ENCODE measurements around the gene ZNF256. TPM values are rescaled to one million over a fixed set of nuclear protein-coding genes. Genes with fewer than 3 reads are reported as not detected.

Gene ZNF256
- polyA plus RNA-seq (ENCODE audit: low read depth in 6 of 6): 10 to 100 TPM in 5 of 6 donors, 1 to 10 TPM in 1; 9.1 to 20.6 (median 13.9) TPM

DNA sequence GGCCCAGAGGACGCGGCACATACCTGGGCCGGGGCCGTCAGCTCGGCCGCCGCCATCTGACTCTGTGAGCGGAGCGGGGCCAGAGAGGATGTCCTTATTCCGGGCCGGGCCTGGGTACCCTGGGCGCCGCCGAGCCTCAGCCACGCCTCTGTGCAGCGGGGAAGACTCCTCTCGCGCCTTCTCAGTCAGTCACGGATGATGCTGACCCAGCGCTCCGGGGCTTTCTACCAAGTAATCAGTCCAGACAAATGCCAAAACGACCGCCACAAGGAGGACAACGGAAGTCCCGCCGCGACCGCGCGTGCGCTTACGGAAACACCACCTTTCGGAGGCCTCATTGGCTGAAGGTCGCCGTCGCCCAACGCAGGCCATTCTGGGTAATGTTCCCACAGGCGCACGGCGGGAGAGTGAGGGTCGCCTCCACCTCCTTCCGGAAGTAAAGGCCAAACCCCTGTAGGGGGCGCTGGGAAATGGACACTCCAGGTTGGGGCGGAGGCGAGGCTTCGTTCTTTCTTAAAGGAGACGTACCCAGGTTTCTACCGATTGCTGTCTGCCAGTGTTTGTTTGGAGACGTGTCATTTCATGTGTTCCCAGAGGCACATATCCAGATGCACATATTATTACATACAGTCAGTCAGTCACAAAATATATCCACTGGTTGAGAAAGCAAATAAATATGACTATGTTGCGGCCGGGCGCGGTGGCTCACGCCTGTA is at the start of gene ZNF256:
ZNF256 (minus strand) TSS at position 288 of the 716 bp plus-strand sequence; CDS start at position 56, 232 bp downstream.
- peak; percentile 94 for DNase-seq
- Mint-ChIP-seq H3K9me3 (peaks cover 3 to 38% (median 15%) of the 10 kb centered on the region in 7 donors), H3K4me3 (peak within 1 kb of the TSS; percentile 85 to 99 (median 98)), H3K4me1 (peaks cover 27 to 46% (median 44%) of the 10 kb centered on the region in 3 donors), H3K27ac (peak within 1 kb of the TSS; percentile 89 to 98 (median 95)), H3K27me3 (peaks cover 0 to 7% (median 6%) of the 10 kb centered on the region in 3 donors), H3K36me3 (peaks cover 12 to 20% of the 10 kb centered on the region in 2 donors)
- ATAC-seq (ENCODE audit: low read depth in 2 of 2): peak; percentile 94 to 96

DNA sequence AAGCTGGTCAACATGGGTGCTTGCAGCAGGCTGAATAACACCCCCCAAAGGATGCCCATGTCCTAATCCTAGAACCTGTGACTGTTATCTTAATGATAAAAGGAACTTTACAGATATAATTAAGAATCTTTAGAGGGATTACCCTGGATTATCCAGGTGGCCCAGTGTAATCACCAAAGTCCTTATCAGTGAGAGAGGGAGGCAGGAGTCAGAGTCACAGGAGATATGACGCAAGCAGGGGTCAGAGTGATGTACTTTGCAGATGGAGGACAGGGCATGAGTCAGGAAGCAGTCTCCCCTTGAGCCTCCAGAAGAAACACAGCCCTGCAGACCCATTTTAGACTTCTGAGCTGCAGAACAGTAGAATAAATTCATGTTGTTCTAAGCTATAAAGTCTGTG is 45.3 kb upstream of the ZNF256 start:
- Mint-ChIP-seq H3K27me3 (no peaks in the 10 kb centered on the region), H3K36me3 (peaks cover 52 to 73% of the 10 kb centered on the region in 2 donors), H3K9me3 (peaks cover 13 to 56% (median 41%) of the 10 kb centered on the region in 7 donors), H3K4me1 (peaks cover 5 to 8% (median 8%) of the 10 kb centered on the region in 3 donors), H3K27ac (no peak overlapping the region), H3K4me3 (no peak overlapping the region)
- DNase-seq (no peak), ATAC-seq (ENCODE audit: low read depth in 2 of 2) (no peak)

DNA sequence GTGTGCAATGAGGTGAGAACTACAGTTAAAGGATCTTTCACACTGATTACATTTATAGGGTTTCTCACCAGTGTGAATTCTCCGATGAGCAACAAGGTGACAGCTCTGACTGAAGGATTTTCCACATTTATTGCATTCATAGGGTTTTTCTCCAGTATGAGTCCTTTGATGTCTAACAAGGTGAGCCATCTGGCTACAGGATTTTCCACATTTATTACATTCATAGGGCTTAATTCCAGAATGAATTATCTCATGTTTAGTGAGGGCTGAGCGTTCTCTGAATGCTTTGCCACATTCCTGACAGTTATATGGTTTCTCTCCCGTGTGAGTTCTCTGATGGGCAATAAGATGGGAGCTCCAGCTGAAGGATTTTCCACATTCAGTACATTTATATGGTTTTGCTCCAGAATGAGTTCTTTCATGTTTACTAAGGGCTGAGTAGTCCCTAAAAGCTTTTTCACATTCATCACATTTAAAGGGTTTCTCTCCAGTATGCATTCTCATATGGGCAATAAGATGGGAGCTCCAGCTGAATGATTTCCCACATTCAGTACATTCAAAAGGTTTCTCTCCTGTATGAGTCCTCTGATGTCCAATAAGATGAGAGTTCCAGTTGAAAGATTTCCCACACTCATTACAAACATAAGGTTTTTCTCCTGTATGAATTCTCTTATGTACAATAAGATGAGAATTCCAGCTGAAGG is 31.2 kb upstream of the ZNF256 start:
- Mint-ChIP-seq H3K4me1 (peaks cover 0 to 4% (median 4%) of the 10 kb centered on the region in 3 donors), H3K27ac (no peak overlapping the region), H3K4me3 (no peak overlapping the region), H3K36me3 (peaks cover 83 to 91% of the 10 kb centered on the region in 2 donors), H3K9me3 (peaks cover 27 to 100% (median 96%) of the 10 kb centered on the region in 7 donors), H3K27me3 (no peaks in the 10 kb centered on the region)
- ATAC-seq (ENCODE audit: low read depth in 2 of 2): no peak
- no peak for DNase-seq

DNA sequence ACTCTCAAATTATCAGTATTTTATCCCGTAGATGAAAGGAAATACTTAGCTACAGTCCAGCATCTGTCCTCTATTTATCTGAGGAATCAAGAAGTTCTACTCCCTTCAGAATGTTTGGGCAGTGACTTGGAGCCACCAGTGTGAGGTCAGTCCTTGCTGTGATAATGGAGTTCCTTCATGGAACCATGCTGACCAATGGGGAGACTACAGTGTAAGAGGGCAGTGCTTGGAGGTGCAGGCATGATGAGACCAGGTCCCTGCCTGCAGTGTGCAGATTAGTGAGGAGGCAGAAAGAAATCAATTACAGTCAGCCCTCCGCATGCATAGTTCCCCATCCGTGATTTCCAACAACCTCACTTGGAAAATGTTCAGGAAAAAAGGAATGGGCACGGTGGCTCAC is 26.9 kb upstream of the ZNF256 start, which contains the start of gene C19orf18:
C19orf18 (minus strand) TSS at position 101 of the 400 bp plus-strand sequence. CDS start 102 bp downstream, outside the sequence.
- DNase-seq (no peak), ATAC-seq (ENCODE audit: low read depth in 2 of 2) (no peak)
- H3K4me1 Mint-ChIP-seq: peaks cover 0 to 4% (median 4%) of the 10 kb centered on the region in 3 donors
- no peak within 1 kb of the TSS for H3K27ac Mint-ChIP-seq
- no peaks in the 10 kb centered on the region for H3K27me3 Mint-ChIP-seq
- peak within 1 kb of the TSS in 1 of 8 donors; percentile 81 for H3K4me3 Mint-ChIP-seq
- H3K36me3 Mint-ChIP-seq: peaks cover 51 to 63% of the 10 kb centered on the region in 2 donors
- peaks cover 19 to 98% (median 88%) of the 10 kb centered on the region in 7 donors for H3K9me3 Mint-ChIP-seq

DNA sequence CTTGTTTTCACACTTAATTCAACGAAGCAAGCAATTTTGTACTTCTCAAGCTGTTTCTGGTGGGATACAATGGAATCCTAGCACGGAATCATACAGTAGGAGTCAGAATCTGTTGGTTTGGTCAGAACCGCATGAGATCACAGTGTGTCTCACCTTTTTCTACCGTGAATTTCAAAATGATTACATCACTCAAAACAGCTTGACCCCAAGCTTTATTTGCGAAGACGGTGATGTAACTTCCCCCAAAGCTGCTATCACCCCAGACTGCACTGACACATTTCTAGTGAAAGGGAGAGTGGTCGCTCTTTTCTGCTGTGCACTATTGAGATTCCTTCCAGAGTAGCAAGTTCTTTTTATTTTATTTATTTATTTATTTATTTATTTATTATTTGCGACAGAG is 17.3 kb upstream of the ZNF256 start:
- Mint-ChIP-seq H3K9me3 (peaks cover 14 to 67% (median 42%) of the 10 kb centered on the region in 7 donors), H3K36me3 (peaks cover 16 to 37% of the 10 kb centered on the region in 2 donors)

DNA sequence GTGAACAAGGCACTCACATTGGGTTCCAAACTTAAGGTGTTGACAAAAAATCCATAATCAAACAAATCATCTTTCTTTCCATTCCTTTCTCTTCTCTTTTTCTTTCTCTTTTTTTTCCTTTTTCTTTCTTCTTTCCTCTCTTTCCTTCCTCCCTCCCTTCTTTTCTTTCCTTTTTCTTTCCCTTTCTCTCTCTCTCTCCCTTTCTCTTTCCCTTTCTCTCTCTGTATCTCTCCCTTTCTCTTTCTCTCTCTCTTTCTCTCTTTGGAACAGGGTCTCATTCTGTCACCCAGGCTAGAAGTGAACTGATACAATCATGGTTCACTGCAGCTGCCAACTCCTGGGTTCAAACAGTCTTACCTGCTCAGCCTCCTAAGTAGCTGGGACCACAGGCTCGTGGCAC is 14.3 kb upstream of the ZNF256 start:
- peaks cover 6 to 36% of the 10 kb centered on the region in 2 donors for H3K36me3 Mint-ChIP-seq
- ATAC-seq (ENCODE audit: low read depth in 2 of 2) (no peak), DNase-seq (no peak)
- no peak overlapping the region for H3K4me3 Mint-ChIP-seq
- H3K27ac Mint-ChIP-seq: peak overlapping the region in 1 of 6 donors; percentile 14
- peaks cover 5 to 65% (median 36%) of the 10 kb centered on the region in 7 donors for H3K9me3 Mint-ChIP-seq
- H3K27me3 Mint-ChIP-seq: peaks cover 0 to 4% (median 0%) of the 10 kb centered on the region in 3 donors
- no peaks in the 10 kb centered on the region for H3K4me1 Mint-ChIP-seq

More for the DNA sequence above, 17.3 kb upstream of the ZNF256 start:
- Mint-ChIP-seq H3K27ac (no peak overlapping the region), H3K4me1 (no peaks in the 10 kb centered on the region), H3K27me3 (no peaks in the 10 kb centered on the region), H3K4me3 (peak overlapping the region in 1 of 8 donors; percentile 44)
- no peak for DNase-seq
- no peak for ATAC-seq (ENCODE audit: low read depth in 2 of 2)

DNA sequence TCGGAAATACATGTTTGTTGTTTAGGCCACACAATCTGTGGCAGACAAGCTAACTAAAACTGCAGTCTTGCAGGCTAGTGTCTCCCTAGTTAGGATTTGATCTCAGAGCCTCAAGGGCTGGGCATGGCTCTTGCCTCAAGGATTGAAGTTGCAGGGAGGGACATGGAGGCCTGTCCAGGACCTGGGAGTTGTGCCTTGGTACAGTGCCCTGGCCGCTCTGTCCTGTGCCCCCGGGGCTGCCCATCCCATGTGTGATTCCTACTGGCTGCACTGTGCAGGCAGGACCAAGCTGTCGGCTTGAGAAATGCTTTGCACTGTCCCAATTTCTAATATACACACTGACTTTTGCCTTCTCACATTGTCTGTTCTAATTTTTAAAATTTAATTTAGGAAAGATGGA is 7.5 kb upstream of the ZNF256 start:
- Mint-ChIP-seq H3K4me3 (no peak overlapping the region), H3K9me3 (peaks cover 8 to 42% (median 20%) of the 10 kb centered on the region in 7 donors), H3K27me3 (peaks cover 0 to 25% (median 20%) of the 10 kb centered on the region in 3 donors), H3K4me1 (no peaks in the 10 kb centered on the region), H3K36me3 (peaks cover 12 to 30% of the 10 kb centered on the region in 2 donors), H3K27ac (no peak overlapping the region)
- ATAC-seq (ENCODE audit: low read depth in 2 of 2) (no peak), DNase-seq (no peak)

DNA sequence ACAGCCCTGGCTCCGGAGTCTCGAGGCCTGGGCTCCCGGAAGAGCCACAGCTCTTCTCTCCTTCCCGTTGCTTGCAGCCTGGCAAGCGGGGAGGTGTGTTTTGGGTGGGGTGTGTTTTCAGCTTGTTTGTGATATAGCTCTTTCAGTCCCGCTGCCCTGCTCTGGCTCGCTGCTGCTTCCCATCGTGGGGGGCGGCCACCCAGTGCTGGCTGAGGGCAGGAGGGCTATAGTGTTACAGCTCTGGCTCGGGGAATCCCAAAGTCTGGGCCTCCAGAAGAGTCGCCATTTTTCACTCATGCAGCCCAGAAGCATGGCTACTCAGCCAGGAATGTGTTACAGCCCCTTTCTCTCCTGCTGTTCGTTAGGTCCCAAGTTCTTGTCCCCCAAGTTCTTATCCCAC is 2.2 kb upstream of the ZNF256 start:
- H3K9me3 Mint-ChIP-seq: peaks cover 7 to 21% (median 12%) of the 10 kb centered on the region in 7 donors
- ATAC-seq (ENCODE audit: low read depth in 2 of 2): no peak
- no peak overlapping the region for H3K27ac Mint-ChIP-seq
- H3K27me3 Mint-ChIP-seq: peaks cover 0 to 24% (median 12%) of the 10 kb centered on the region in 3 donors
- DNase-seq: no peak
- H3K4me1 Mint-ChIP-seq: peaks cover 13 to 28% (median 27%) of the 10 kb centered on the region in 3 donors
- H3K36me3 Mint-ChIP-seq: peaks cover 3 to 6% of the 10 kb centered on the region in 2 donors
- peak overlapping the region in 1 of 8 donors; percentile 27 for H3K4me3 Mint-ChIP-seq

DNA sequence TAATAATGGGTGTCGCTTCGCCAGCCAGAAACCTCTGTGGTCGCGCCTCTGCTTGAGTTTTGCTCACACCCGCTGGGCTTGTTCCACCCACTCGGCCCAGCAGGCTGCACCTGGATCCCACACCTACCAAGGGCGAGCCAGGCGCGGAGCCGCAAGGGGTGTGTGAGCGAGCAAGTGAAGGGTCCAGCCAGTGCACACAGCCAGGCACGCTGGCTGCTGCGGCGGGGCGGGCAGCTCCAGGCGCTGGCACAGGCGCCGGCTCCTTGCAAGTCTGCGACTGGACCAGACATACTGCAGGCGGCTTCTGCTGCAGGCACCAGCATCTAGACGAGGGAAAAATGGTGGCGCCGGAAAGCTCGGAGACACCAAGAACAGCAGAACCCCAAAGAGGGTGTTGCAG is 1.8 kb upstream of the ZNF256 start:
- no peak for ATAC-seq (ENCODE audit: low read depth in 2 of 2)
- H3K4me1 Mint-ChIP-seq: peaks cover 15 to 31% (median 29%) of the 10 kb centered on the region in 3 donors
- peaks cover 5 to 22% (median 10%) of the 10 kb centered on the region in 7 donors for H3K9me3 Mint-ChIP-seq
- H3K4me3 Mint-ChIP-seq: peak overlapping the region in 1 of 8 donors; percentile 27
- peaks cover 0 to 5% of the 10 kb centered on the region in 2 donors for H3K36me3 Mint-ChIP-seq
- no peak for DNase-seq
- peaks cover 0 to 20% (median 9%) of the 10 kb centered on the region in 3 donors for H3K27me3 Mint-ChIP-seq
- no peak overlapping the region for H3K27ac Mint-ChIP-seq

DNA sequence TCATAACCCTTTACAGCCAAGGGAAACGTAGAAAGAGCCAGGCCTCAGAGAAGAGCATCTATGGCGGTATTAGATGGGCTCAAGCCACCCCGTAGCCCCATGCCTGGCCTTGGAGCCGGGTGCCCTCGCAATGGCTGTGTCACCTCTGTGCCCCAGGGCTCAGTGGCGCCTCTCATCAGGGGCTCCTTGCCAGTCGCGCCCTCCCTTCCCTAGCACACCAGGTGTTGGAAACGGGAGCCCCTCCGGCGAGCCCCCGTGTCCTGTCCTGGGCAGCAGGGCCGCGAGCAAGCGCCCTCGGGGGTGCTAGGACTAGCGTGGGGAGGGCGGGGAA is 453 bp downstream of the ZNF256 start:
- Mint-ChIP-seq H3K4me1 (peaks cover 27 to 51% (median 44%) of the 10 kb centered on the region in 3 donors), H3K4me3 (peak overlapping the region; percentile 85 to 99 (median 98)), H3K27ac (peak overlapping the region in 5 of 6 donors; percentile 44 to 96 (median 86)), H3K9me3 (peaks cover 3 to 43% (median 20%) of the 10 kb centered on the region in 7 donors), H3K36me3 (peaks cover 18 to 26% of the 10 kb centered on the region in 2 donors), H3K27me3 (peaks cover 0 to 7% (median 6%) of the 10 kb centered on the region in 3 donors)
- ATAC-seq (ENCODE audit: low read depth in 2 of 2): peak; percentile 1 to 4
- DNase-seq: no peak

DNA sequence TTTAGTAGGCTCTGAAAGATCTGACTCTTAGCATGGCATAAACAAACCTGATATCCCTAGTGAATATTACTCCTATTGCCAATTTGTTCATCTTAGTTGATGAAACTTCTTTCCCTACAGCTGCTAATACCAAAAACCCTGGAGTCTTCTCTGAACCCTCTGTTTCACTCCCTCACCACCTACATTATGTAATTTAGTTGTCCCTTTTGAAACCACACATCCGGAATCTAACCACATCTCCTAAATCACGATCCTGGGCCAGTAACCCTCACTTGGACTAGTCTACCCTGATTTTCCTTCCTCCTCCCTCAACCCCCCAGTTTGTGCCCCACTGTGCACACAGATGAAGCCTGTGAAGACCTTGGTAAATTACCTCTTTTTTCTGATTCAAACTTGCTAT is 1.2 kb downstream of the ZNF256 start:
- ATAC-seq (ENCODE audit: low read depth in 2 of 2) (no peak), DNase-seq (no peak)
- peak overlapping the region; percentile 85 to 99 (median 98) for H3K4me3 Mint-ChIP-seq
- peaks cover 5 to 49% (median 24%) of the 10 kb centered on the region in 7 donors for H3K9me3 Mint-ChIP-seq
- peaks cover 0 to 6% (median 5%) of the 10 kb centered on the region in 3 donors for H3K27me3 Mint-ChIP-seq
- H3K4me1 Mint-ChIP-seq: peaks cover 27 to 51% (median 44%) of the 10 kb centered on the region in 3 donors
- peak overlapping the region in 4 of 6 donors; percentile 73 to 93 (median 89) for H3K27ac Mint-ChIP-seq
- peaks cover 25 to 33% of the 10 kb centered on the region in 2 donors for H3K36me3 Mint-ChIP-seq

DNA sequence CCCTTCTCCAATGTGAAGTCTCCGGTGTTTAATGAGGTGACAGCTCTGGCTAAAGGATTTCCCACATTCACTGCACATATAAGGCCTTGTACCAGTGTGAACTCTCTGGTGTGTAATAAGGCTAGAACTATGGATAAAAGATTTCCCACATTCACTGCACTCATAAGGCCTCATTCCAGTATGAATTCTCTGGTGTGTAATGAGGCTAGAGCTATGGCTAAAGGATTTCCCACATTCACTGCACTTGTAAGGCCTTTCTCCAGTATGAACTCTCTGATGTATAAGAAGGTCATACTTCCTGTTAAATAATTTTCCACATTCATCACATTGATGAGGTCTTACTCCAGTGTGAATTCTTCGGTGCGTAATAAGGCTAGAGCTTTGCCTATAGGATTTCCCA is 5.9 kb downstream of the ZNF256 start:
- H3K4me3 Mint-ChIP-seq: no peak overlapping the region
- H3K27me3 Mint-ChIP-seq: no peaks in the 10 kb centered on the region
- peaks cover 25 to 40% (median 33%) of the 10 kb centered on the region in 3 donors for H3K4me1 Mint-ChIP-seq
- peaks cover 35 to 56% of the 10 kb centered on the region in 2 donors for H3K36me3 Mint-ChIP-seq
- no peak for ATAC-seq (ENCODE audit: low read depth in 2 of 2)
- peaks cover 6 to 56% (median 31%) of the 10 kb centered on the region in 7 donors for H3K9me3 Mint-ChIP-seq
- DNase-seq: no peak
- no peak overlapping the region for H3K27ac Mint-ChIP-seq

DNA sequence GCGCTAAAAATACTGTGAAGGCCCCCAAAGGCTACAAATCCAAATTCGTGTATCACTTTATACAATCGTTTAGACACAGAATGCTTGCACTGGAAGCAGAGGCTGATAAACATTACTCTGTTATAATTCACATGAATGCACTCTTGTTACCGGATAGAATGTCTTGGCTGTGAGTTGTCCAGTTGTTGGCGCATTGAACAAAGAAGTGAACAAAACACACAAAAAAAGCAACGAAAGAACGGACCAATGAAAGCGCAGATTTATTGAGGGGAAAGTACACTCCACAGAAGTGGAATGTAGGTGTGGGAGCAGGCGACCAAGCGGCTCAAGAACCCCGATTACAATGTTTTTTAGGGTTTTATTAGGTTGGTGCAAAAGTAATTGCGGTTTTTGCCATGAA is 11.8 kb downstream of the ZNF256 start:
- DNase-seq (no peak), ATAC-seq (ENCODE audit: low read depth in 2 of 2) (no peak)
- H3K4me3 Mint-ChIP-seq: peak overlapping the region in 6 of 8 donors; percentile 94 to 100 (median 100)
- H3K4me1 Mint-ChIP-seq: peaks cover 19 to 32% (median 22%) of the 10 kb centered on the region in 3 donors
- H3K36me3 Mint-ChIP-seq: peaks cover 23 to 48% of the 10 kb centered on the region in 2 donors
- peak overlapping the region in 2 of 6 donors; percentile 95 to 97 for H3K27ac Mint-ChIP-seq
- H3K27me3 Mint-ChIP-seq: no peaks in the 10 kb centered on the region
- peaks cover 2 to 39% (median 12%) of the 10 kb centered on the region in 7 donors for H3K9me3 Mint-ChIP-seq

All from naive B cell (primary cell).